Midbrain (tissue), 1 donor: ENCODE data around the gene PSMB2.
"Not testable (repeated sequence)": the region's sequence is repeated elsewhere in the genome, so short reads cannot be mapped to it uniquely, and the experiment has no call there.

ENCODE experiments used
- DNase-seq: peaks from one replicate; lab custom pipeline; 2025; lab: John Stamatoyannopoulos, UW

Gene PSMB2

GRCh38 chr1:35592991-35593769 is 48.1 kb downstream of the PSMB2 start:
- no peak for DNase-seq

GRCh38 chr1:35591211-35591610 is 50.1 kb downstream of the PSMB2 start:
- DNase-seq, result no peak

GRCh38 chr1:35590476-35591040 is 50.8 kb downstream of the PSMB2 start:
- no peak for DNase-seq

- DNase-seq, result no peak
Observed at GRCh38 chr1:35589516-35590427, 51.6 kb downstream of the PSMB2 start.

- DNase-seq, result no peak
Observed at GRCh38 chr1:35588197-35588910, 53.0 kb downstream of the PSMB2 start.

- no peak for DNase-seq
Observed at GRCh38 chr1:35587736-35588135, 53.6 kb downstream of the PSMB2 start.

GRCh38 chr1:35586808-35587207 is 54.5 kb downstream of the PSMB2 start:
- DNase-seq, result no peak

GRCh38 chr1:35585805-35586204 is 55.5 kb downstream of the PSMB2 start:
- DNase-seq, result not testable (repeated sequence)

GRCh38 chr1:35585281-35585680 is 56.0 kb downstream of the PSMB2 start:
- DNase-seq, result no peak

GRCh38 chr1:35581621-35582020 is 59.7 kb downstream of the PSMB2 start:
- not testable (repeated sequence) for DNase-seq

GRCh38 chr1:35580949-35581388 is 60.4 kb downstream of the PSMB2 start:
- no peak for DNase-seq

- no peak for DNase-seq
Observed at GRCh38 chr1:35577071-35577998, 64.0 kb downstream of the PSMB2 start.

GRCh38 chr1:35576766-35577070 is 64.6 kb downstream of the PSMB2 start:
- not testable (repeated sequence) for DNase-seq

- DNase-seq, result no peak
Observed at GRCh38 chr1:35576061-35576765, 65.1 kb downstream of the PSMB2 start.

- no peak for DNase-seq
Observed at GRCh38 chr1:35575416-35575958, 65.8 kb downstream of the PSMB2 start.

GRCh38 chr1:35574655-35575415 is 66.5 kb downstream of the PSMB2 start:
- no peak for DNase-seq

- no peak for DNase-seq
Observed at GRCh38 chr1:35574125-35574654, 67.1 kb downstream of the PSMB2 start.

GRCh38 chr1:35573198-35574124 is 67.9 kb downstream of the PSMB2 start, which contains the start of gene TFAP2E:
TSS of gene TFAP2E (plus strand) at chr1:35573314. CDS start at chr1:35573578, 264 bp downstream.
- DNase-seq, result peak; percentile 55
